Mucosa of descending colon (tissue), 3 donors: ENCODE results near the gene GSTT2. TPM values are rescaled to one million over a fixed set of nuclear protein-coding genes. Genes with fewer than 3 reads are reported as not detected.

ENCODE experiments used
- ATAC-seq: fragments of 200-7000 bp; cut with Tn5 transposase; one replicate; pipeline ENCODE4 v1.9.1; 2020; ENCODE audit warnings: mild to moderate bottlenecking, moderate library complexity
- DNase-seq, 3 donors: peaks; one replicate each; pipeline ENCODE4 v3.0.0-alpha.2; 2020
- H3K36me3 ChIP-seq: fragments of 200-600 bp; one replicate; pipeline ENCODE4 v1.8.0; 2021; ENCODE audit warnings: low read depth, mild to moderate bottlenecking
- H3K4me1 ChIP-seq: fragments of 200-600 bp; one replicate; pipeline ENCODE4 v1.8.0; 2021; ENCODE audit warnings: low read depth, mild to moderate bottlenecking
- H3K4me3 ChIP-seq: fragments of 200-600 bp; one replicate; pipeline ENCODE4 v1.8.0; 2021; ENCODE audit warnings: mild to moderate bottlenecking
- H3K9me3 ChIP-seq: fragments of 200-600 bp; one replicate; pipeline ENCODE4 v1.8.0; 2021; ENCODE audit warnings: mild to moderate bottlenecking
- intact Hi-C, 2 donors: fragments of 100-400 bp; cut with DNase I in 1 of 2; cut with micrococcal nuclease in 1 of 2; formaldehyde crosslinking; loops; one replicate each; pipeline versions ENCODE4 v1.11.0 to v1.11.1; 2022; cut with DNase I, micrococcal nuclease
- total RNA-seq, 3 donors: library from RNA; stranded (reverse); fragmentation: NEBNext Ultra II Directional in 2 of 3; extraction: Animal tissue kit (Norgen Biotek cat#: 25700) in 2 of 3; gene quantifications; one replicate each; pipeline versions ENCODE4 v1.2.1 to v1.2.4, GENCODE V29; 2021 to 2023
- TF ChIP-seq, protein P1 (sequence below): fragments of 200-600 bp; IDR thresholded peaks from one replicate; pipeline ENCODE4 v1.8.0; 2022; ENCODE audit warnings: antibody characterized with exemption, mild to moderate bottlenecking
- donor health status: DM: no; HTN: no; CAD: no; lungs with moderate emphysema.
- donor health status: DM: no; HTN: no; CAD: no.
- donor health status: DM: no; HTN: yes; CAD: no.

Gene GSTT2
- total RNA-seq, 3 donors from 2014 or later = not detected

DNA sequence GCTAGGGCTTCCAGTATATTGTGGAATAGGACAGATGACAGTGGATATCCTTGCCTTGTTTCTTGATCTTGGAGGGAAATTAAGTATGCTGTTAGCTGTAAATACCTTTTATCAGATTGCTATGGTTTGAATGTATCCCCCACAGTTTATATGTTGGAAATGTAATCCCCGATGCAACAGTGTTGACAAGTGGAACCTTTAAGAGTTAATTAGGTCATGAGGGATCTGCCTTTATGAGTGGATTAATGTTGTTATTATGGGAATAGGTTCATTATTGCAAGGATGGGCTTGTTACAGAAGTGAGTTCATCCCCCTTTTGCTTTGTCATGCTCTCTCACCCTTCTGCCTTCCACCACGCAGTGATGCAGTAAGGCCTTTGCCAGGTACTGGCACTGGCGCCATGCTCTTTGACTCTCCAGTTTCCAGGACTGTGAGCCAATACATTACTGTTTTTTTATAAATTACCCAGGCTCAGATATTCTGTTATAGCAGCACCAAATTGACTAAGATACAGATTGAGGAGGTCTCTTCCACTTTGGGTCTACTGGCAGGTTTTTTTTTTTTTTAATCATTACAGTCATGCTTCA is 47.5 kb downstream of the GSTT2 start:
- no peak overlapping the region for H3K4me3 ChIP-seq
- H3K9me3 ChIP-seq = no peaks in the 10 kb centered on the region
- ATAC-seq = peak; percentile 23
- intact Hi-C loops = no loop called here
- DNase-seq = no peak
- peaks cover 7% of the 10 kb centered on the region for H3K4me1 ChIP-seq
- H3K36me3 ChIP-seq = no peaks in the 10 kb centered on the region
- TF ChIP-seq, protein P1, sequence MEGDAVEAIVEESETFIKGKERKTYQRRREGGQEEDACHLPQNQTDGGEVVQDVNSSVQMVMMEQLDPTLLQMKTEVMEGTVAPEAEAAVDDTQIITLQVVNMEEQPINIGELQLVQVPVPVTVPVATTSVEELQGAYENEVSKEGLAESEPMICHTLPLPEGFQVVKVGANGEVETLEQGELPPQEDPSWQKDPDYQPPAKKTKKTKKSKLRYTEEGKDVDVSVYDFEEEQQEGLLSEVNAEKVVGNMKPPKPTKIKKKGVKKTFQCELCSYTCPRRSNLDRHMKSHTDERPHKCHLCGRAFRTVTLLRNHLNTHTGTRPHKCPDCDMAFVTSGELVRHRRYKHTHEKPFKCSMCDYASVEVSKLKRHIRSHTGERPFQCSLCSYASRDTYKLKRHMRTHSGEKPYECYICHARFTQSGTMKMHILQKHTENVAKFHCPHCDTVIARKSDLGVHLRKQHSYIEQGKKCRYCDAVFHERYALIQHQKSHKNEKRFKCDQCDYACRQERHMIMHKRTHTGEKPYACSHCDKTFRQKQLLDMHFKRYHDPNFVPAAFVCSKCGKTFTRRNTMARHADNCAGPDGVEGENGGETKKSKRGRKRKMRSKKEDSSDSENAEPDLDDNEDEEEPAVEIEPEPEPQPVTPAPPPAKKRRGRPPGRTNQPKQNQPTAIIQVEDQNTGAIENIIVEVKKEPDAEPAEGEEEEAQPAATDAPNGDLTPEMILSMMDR = no peak

DNA sequence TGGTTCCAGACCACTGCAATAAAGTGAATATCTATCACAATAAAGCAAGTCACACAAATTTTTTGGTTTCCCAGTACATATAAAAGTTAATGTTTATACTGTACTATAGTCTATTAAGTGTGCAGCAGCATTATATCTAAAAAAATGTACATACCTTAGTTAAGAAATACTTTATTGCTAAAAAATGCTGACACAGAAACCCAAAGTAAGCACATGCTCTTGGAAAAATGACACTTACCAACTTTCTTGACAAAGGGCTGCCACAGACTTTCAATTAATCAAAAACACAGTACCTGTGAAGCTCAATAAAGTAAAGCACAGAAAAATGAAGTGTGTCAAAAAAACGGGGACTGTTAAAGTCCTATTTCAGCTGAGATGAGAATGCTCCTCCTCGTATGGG is 48.1 kb downstream of the GSTT2 start:
- ATAC-seq (no peak), DNase-seq (no peak)
- no peak overlapping the region for H3K4me3 ChIP-seq
- H3K36me3 ChIP-seq = no peaks in the 10 kb centered on the region
- no peaks in the 10 kb centered on the region for H3K9me3 ChIP-seq
- intact Hi-C loops = no loop called here
- TF ChIP-seq, protein P1 = no peak
- peaks cover 7% of the 10 kb centered on the region for H3K4me1 ChIP-seq

- ATAC-seq (no peak), DNase-seq (no peak)
- H3K9me3 ChIP-seq = no peaks in the 10 kb centered on the region
- TF ChIP-seq, protein P1 = no peak
- no peaks in the 10 kb centered on the region for H3K36me3 ChIP-seq
- no peak overlapping the region for H3K4me3 ChIP-seq
- intact Hi-C loops = no loop called here
- H3K4me1 ChIP-seq = peaks cover 7% of the 10 kb centered on the region
Observed at GRCh38 chr22:24028533-24028932, 48.6 kb downstream of the GSTT2 start.

DNA sequence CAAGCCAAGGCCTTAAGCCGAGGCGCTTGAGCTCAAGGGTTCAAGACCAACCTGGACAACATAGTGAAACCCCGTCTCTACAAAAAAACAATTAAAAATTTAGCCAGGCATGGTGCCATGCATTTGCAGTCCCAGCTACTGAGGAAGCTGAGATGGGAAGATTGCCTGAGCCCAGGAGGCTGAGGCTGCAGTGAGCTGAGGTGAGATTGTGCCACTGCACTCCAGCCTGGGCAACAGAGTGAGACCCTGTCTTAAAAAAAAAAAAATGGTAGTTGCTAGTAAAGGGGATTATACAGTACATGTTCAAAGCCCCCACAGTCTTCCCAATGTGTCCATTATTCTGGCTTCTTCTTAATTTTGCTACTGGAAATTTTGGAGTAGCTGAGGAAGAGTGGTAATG is 49.4 kb downstream of the GSTT2 start:
- H3K36me3 ChIP-seq = no peaks in the 10 kb centered on the region
- TF ChIP-seq, protein P1 = no peak
- H3K9me3 ChIP-seq = no peaks in the 10 kb centered on the region
- H3K4me1 ChIP-seq = peaks cover 7% of the 10 kb centered on the region
- no peak for DNase-seq
- no peak for ATAC-seq
- H3K4me3 ChIP-seq = no peak overlapping the region
- intact Hi-C loops = no loop called here

DNA sequence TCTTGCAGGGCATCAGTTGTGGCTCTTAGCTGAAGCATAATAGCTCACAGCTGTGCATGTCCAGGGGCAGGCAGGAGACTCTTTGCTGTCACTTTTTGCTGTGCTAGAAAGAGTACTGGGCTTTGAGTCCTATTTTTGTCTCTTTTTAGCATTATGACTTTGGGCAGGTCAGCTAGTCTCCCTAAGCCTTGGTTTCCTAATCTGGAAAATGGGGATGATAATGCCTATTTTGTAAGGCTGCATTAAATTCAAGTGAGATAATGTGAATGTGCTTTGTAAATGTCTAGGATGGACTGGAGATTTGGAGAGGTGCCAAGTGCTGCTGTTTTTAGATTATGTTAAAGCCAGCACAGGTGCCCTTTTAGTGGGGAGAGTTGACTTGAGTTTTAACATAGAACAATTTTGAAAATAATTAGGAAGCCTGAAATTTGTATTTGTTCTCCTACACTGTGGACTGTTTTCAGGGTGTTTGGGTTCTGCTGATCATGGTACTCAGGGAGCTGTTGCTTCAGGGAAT is 50.3 kb downstream of the GSTT2 start:
- no peak for ATAC-seq
- H3K4me1 ChIP-seq = peaks cover 7% of the 10 kb centered on the region
- H3K9me3 ChIP-seq = no peaks in the 10 kb centered on the region
- no peaks in the 10 kb centered on the region for H3K36me3 ChIP-seq
- TF ChIP-seq, protein P1 = no peak
- DNase-seq = no peak
- no peak overlapping the region for H3K4me3 ChIP-seq
- intact Hi-C loops = no loop called here

Other genes starting within 250 kb of the GSTT2 start
- 1 to 10 TPM; 3.4 to 7.5 (median 3.7) TPM for gene ZNF70, start 229.0 kb upstream of the GSTT2 start, total RNA-seq
- 1 to 10 TPM in 2 of 3 donors, under 1 TPM in 1; 0.79 to 1.8 (median 1.2) TPM for gene VPREB3, start 225.7 kb upstream of the GSTT2 start, total RNA-seq
- under 1 TPM in 1 of 3 donors, not detected in 2; 0.44 TPM for gene C22orf15, start 217.1 kb upstream of the GSTT2 start, total RNA-seq
- gene CHCHD10, start 212.2 kb upstream of the GSTT2 start, total RNA-seq = 100 to 1,000 TPM; 279 to 464 (median 462) TPM
- 1 to 10 TPM; 2.0 to 6.3 (median 4.0) TPM for gene MMP11, start 207.3 kb upstream of the GSTT2 start, total RNA-seq
- gene SMARCB1, start 193.2 kb upstream of the GSTT2 start, total RNA-seq = 10 to 100 TPM; 60.1 to 85.1 (median 69.3) TPM
- gene DERL3, start 141.1 kb upstream of the GSTT2 start, total RNA-seq = 10 to 100 TPM in 1 of 3 donors, 1 to 10 TPM in 2; 4.4 to 18.8 (median 7.9) TPM
- 10 to 100 TPM; 11.5 to 14.7 (median 12.5) TPM for gene SLC2A11, start 122.3 kb upstream of the GSTT2 start, total RNA-seq
- 100 to 1,000 TPM; 142 to 414 (median 209) TPM for gene MIF, start 85.8 kb upstream of the GSTT2 start, total RNA-seq
- gene GSTT2B, start 18.9 kb upstream of the GSTT2 start, total RNA-seq = 1 to 10 TPM; 1.1 to 4.5 (median 2.0) TPM
- 1 to 10 TPM in 2 of 3 donors, not detected in 1; 3.8 to 4.0 TPM for gene DDTL, start 13.2 kb upstream of the GSTT2 start, total RNA-seq
- gene DDT, start 5.7 kb upstream of the GSTT2 start, total RNA-seq = 100 to 1,000 TPM; 151 to 232 (median 190) TPM
- not detected for gene GSTT4, start 25.3 kb downstream of the GSTT2 start, total RNA-seq
- 10 to 100 TPM; 66.8 to 87.4 (median 79.2) TPM for gene CABIN1, start 31.2 kb downstream of the GSTT2 start, total RNA-seq
- gene SUSD2, start 201.4 kb downstream of the GSTT2 start, total RNA-seq = 1 to 10 TPM; 1.3 to 3.9 (median 3.3) TPM